DND-41 (cell line): ENCODE measurements around the gene NACA.
"Not testable (repeated sequence)": the region's sequence is repeated elsewhere in the genome, so short reads cannot be mapped to it uniquely, and the experiment has no call there.

Source experiments
- ATAC-seq: fragments of 200-7000 bp; cut with Tn5 transposase; 3 replicates; pipeline ENCODE4 v1.9.1; 2021; ENCODE audit warnings: low read depth; ENCODE audit not compliant: insufficient read depth
- DNase-seq: peaks from one replicate; pipeline ENCODE4 v3.0.0-alpha.2; 2020
- H2AFZ ChIP-seq: 2 replicates; pipeline ENCODE4 v1.6.0; 2012; ENCODE audit warnings: low read depth, low read length
- H3K27ac ChIP-seq: 2 replicates; pipeline ENCODE4 v1.5.1; 2012; ENCODE audit warnings: low read length, inconsistent platforms
- H3K27me3 ChIP-seq: fragments of 200-600 bp; sonication (generic); 2 replicates; pipeline ENCODE4 v1.6.0; 2012; ENCODE audit warnings: low read length, mild to moderate bottlenecking, inconsistent platforms; ENCODE audit not compliant: insufficient read depth, poor library complexity
- H3K36me3 ChIP-seq: 2 replicates; pipeline ENCODE4 v1.5.1; 2012; ENCODE audit warnings: low read length, inconsistent platforms; ENCODE audit not compliant: insufficient read depth
- H3K4me1 ChIP-seq: 2 replicates; pipeline ENCODE4 v1.5.1; 2012; ENCODE audit warnings: mild to moderate bottlenecking, low read length; ENCODE audit not compliant: insufficient read depth
- H3K4me2 ChIP-seq: 2 replicates; pipeline ENCODE4 v1.6.0; 2012; ENCODE audit warnings: mild to moderate bottlenecking, moderate library complexity, low read length, inconsistent platforms; ENCODE audit not compliant: insufficient read depth
- H3K4me3 ChIP-seq, 2 experiments: fragments of 200-600 bp in 1 of 2; shearing (Covaris generic) in 1 of 2; 2 replicates each; pipeline ENCODE4 v1.5.1; 2012 to 2016; ENCODE audit warnings: inconsistent platforms in 2 of 2, low read length in 2 of 2, mild to moderate bottlenecking in 2 of 2, low read depth in 1 of 2, moderate library complexity in 1 of 2
- H3K79me2 ChIP-seq: 2 replicates; pipeline ENCODE4 v1.6.0; 2012; ENCODE audit warnings: low read length, inconsistent platforms; ENCODE audit not compliant: insufficient read depth
- H3K9ac ChIP-seq: 2 replicates; pipeline ENCODE4 v1.6.0; 2012; ENCODE audit warnings: low read depth, mild to moderate bottlenecking, inconsistent platforms, low read length, moderate library complexity
- H3K9me3 ChIP-seq: 2 replicates; pipeline ENCODE4 v1.5.1; 2012; ENCODE audit warnings: low read length, moderate library complexity, mild to moderate bottlenecking, inconsistent platforms; ENCODE audit not compliant: insufficient read depth, severe bottlenecking
- H4K20me1 ChIP-seq: 2 replicates; pipeline ENCODE4 v1.6.0; 2012; ENCODE audit warnings: low read length; ENCODE audit not compliant: insufficient read depth
- EZH2 ChIP-seq: IDR thresholded peaks from 3 replicates; pipeline ENCODE4 v1.6.1; 2012; ENCODE audit warnings: borderline replicate concordance, low read depth, mild to moderate bottlenecking, moderate library complexity, low read length, inconsistent platforms; ENCODE audit not compliant: severe bottlenecking
- TF ChIP-seq, protein P1 (sequence below): IDR thresholded peaks from 2 replicates; pipeline ENCODE4 v1.5.1; 2012; ENCODE audit warnings: borderline replicate concordance, low read length, moderate library complexity, mild to moderate bottlenecking; ENCODE audit not compliant: poor library complexity, severe bottlenecking; ENCODE audit errors: extremely low read depth

NACA gene

DNA sequence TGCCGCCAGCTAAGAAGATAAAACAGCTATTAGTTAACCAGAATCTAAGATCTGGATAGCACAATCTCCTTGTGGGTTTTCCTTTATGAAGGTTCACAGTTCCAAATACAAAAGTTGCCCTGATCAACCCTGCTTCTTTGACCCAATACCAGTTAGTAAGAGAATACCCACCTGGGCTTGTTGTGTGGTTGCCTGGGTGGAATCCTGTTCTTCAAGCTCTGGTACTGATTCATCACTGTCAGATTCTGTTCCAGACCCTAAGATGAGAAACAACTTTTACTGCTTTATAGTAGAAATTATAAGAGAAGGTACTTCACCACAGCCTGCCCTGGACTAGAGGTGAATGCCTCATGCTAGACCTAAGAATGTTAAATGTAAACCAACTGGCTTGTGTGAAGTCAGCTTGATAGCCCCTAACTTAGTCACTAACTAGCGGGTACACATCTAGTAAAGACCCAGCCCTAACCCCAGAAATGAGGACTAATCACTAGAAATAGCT lies 10.6 kb downstream of the NACA start:
- Histone ChIP-seq H3K9me3 (no peaks in the 10 kb centered on the region), H3K9ac (no peak overlapping the region), H2AFZ (no peak overlapping the region), H4K20me1 (peaks cover 53% of the 10 kb centered on the region), H3K27ac (no peak overlapping the region), H3K79me2 (peaks cover 50% of the 10 kb centered on the region), H3K4me3 (no peak overlapping the region), H3K4me2 (no peak overlapping the region), H3K4me1 (peaks cover 11% of the 10 kb centered on the region; the same call in 1 of the 2 replicates), H3K27me3 (no peaks in the 10 kb centered on the region), H3K36me3 (peaks cover 73% of the 10 kb centered on the region)
- TF ChIP-seq EZH2 = no peak
- TF ChIP-seq, protein P1, sequence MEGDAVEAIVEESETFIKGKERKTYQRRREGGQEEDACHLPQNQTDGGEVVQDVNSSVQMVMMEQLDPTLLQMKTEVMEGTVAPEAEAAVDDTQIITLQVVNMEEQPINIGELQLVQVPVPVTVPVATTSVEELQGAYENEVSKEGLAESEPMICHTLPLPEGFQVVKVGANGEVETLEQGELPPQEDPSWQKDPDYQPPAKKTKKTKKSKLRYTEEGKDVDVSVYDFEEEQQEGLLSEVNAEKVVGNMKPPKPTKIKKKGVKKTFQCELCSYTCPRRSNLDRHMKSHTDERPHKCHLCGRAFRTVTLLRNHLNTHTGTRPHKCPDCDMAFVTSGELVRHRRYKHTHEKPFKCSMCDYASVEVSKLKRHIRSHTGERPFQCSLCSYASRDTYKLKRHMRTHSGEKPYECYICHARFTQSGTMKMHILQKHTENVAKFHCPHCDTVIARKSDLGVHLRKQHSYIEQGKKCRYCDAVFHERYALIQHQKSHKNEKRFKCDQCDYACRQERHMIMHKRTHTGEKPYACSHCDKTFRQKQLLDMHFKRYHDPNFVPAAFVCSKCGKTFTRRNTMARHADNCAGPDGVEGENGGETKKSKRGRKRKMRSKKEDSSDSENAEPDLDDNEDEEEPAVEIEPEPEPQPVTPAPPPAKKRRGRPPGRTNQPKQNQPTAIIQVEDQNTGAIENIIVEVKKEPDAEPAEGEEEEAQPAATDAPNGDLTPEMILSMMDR = no peak
- no peak for ATAC-seq
- DNase-seq = no peak

DNA sequence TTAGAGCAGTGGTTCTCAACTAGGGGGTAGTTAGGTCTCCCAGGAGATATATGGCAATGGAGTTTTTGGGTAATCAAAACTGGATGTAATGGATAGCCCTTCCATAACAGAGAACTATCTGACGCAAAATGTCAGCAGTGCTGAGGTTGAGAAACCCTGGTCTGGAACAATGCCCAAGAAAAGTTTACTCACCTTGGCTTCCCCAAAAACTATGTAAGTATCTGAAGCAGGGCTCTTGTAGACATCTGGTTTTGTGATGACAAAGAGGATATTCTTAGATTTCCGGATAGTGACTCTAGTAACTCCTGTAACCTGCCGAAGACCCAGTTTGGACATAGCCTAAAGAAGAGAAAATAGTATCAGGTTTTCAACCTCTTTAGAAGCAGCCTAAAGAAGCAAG lies 11.8 kb downstream of the NACA start:
- Histone ChIP-seq H3K9ac (no peak overlapping the region), H3K79me2 (peaks cover 39% of the 10 kb centered on the region), H3K9me3 (no peaks in the 10 kb centered on the region), H4K20me1 (peaks cover 43% of the 10 kb centered on the region), H3K4me2 (no peak overlapping the region), H3K4me3 (no peak overlapping the region), H3K27me3 (no peaks in the 10 kb centered on the region), H3K4me1 (0 out of 2 replicates have a peak, but pooled peaks cover 3% of the 10 kb centered on the region), H3K36me3 (peaks cover 63% of the 10 kb centered on the region), H3K27ac (no peak overlapping the region), H2AFZ (no peak overlapping the region)
- no peak for DNase-seq
- TF ChIP-seq EZH2 = no peak
- TF ChIP-seq, protein P1 = no peak
- no peak for ATAC-seq

DNA sequence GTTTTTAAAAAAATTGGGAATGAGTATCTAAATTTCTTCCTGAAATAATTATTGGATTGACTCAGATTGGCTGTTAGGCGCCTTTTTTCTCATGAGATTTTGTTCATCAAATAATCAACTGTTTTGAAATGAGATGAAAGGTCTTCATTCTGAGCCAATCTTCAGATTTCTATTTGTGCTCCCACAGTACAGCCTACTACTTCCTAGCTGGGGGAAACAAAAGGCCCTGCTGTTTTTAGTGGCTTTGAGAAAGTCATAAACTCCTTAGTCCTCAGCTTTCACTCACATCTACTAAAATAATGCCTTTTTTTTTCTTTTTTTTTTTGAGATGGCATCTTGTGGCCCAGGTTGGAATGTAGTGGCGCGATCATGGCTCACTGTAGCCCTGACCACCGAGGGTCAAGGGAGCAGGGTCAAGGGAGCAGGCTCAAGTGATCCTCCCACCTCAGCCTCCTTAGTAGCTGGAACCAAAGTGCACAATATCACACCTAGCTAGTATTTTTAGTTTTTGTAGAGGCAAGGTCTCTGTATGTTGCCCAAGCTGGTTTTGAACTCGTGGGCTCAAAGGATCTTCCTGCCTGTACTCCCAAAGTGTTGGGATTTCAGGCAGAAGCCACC lies 15.2 kb downstream of the NACA start:
- H3K27ac ChIP-seq = no peak overlapping the region
- DNase-seq = no peak

GRCh38 chr12:56704522-56704921 lies 20.6 kb downstream of the NACA start:
- H2AFZ ChIP-seq, H3K36me3 ChIP-seq, H3K4me3 ChIP-seq, H3K4me1 ChIP-seq, ATAC-seq, H3K79me2 ChIP-seq, DNase-seq, H3K27ac ChIP-seq, H3K9ac ChIP-seq, H3K9me3 ChIP-seq, H4K20me1 ChIP-seq, H3K27me3 ChIP-seq, H3K4me2 ChIP-seq: not testable (repeated sequence)

More for the DNA sequence above, 15.2 kb downstream of the NACA start:
- no peaks in the 10 kb centered on the region for H3K9me3 ChIP-seq
- peaks cover 16% of the 10 kb centered on the region for H4K20me1 ChIP-seq
- no peak overlapping the region for H3K4me3 ChIP-seq
- no peaks in the 10 kb centered on the region for H3K4me1 ChIP-seq
- peaks cover 7% of the 10 kb centered on the region for H3K79me2 ChIP-seq
- no peak overlapping the region for H3K9ac ChIP-seq
- ATAC-seq = 0 out of 3 replicates have a peak, but pooled peaks have one; percentile 34
- no peak overlapping the region for H3K4me2 ChIP-seq
- H2AFZ ChIP-seq = no peak overlapping the region
- H3K36me3 ChIP-seq = peaks cover 38% of the 10 kb centered on the region
- no peaks in the 10 kb centered on the region for H3K27me3 ChIP-seq
- TF ChIP-seq EZH2 = no peak
